ENCODE data around the gene MAP3K8.
"Not testable (repeated sequence)": the region's sequence is repeated elsewhere in the genome, so short reads cannot be mapped to it uniquely, and the experiment has no call there.

The MAP3K8 gene

GRCh38 chr10:30420766-30421165 lies 13.2 kb upstream of the MAP3K8 start:
- Histone ChIP-seq H2AK5ac (ENCODE audit: low read length) (no peak overlapping the region), H2BK5ac (ENCODE audit: low read depth, low read length, poor library complexity) (no peak overlapping the region), H3K27me3 (ENCODE audit: insufficient read depth, low read length) (no peaks in the 10 kb centered on the region), H2AFZ (ENCODE audit: insufficient read depth, low read length, poor library complexity) (no peak overlapping the region), H4K91ac (ENCODE audit: low read depth, low read length) (no peak overlapping the region), H3K9me3 (ENCODE audit: insufficient read depth, low read depth, low read length) (no peaks in the 10 kb centered on the region), H3K23ac (ENCODE audit: low read length) (no peak overlapping the region), H3K79me1 (ENCODE audit: low read length) (peaks cover 12% of the 10 kb centered on the region), H3K27ac (ENCODE audit: low read depth, low read length) (no peak overlapping the region), H3K4me1 (ENCODE audit: control insufficient read depth in 1 of 2, insufficient read depth in 2 of 2, low read length in 2 of 2) (peaks cover 4 to 8% of the 10 kb centered on the region in 2 experiments), H3K4ac (ENCODE audit: low read depth, low read length) (no peak overlapping the region), H3K4me2 (ENCODE audit: low read length) (no peak overlapping the region), H3K9ac (ENCODE audit: low read length) (no peak overlapping the region), H2BK120ac (ENCODE audit: insufficient read depth, low read length, poor library complexity) (no peak overlapping the region), H4K8ac (ENCODE audit: low read depth, low read length) (no peak overlapping the region), H3K14ac (ENCODE audit: low read length) (no peak overlapping the region), H3K36me3 (ENCODE audit: control insufficient read depth in 1 of 2, insufficient read depth in 2 of 2, low read length in 2 of 2) (no peaks in the 10 kb centered on the region), H3K79me2 (ENCODE audit: control insufficient read depth, insufficient read depth, low read length, poor library complexity) (no peaks in the 10 kb centered on the region), H2BK12ac (ENCODE audit: low read length) (no peak overlapping the region), H3K4me3 (ENCODE audit: low read depth, low read length) (no peak overlapping the region), H3K18ac (ENCODE audit: low read length) (no peak overlapping the region), H4K12ac (ENCODE audit: low read depth, low read length) (no peak overlapping the region)
- no CpG with 5 or more reads among the region's 1 CpG for WGBS (ENCODE audit: extremely low coverage, insufficient coverage, insufficient read length)
- no peak for DNase-seq

GRCh38 chr10:30422151-30422695 lies 11.8 kb upstream of the MAP3K8 start:
- Histone ChIP-seq H4K91ac (ENCODE audit: low read depth, low read length) (peak overlapping the region; percentile 92), H2BK5ac (ENCODE audit: low read depth, low read length, poor library complexity) (no peak overlapping the region), H3K9ac (ENCODE audit: low read length) (no peak overlapping the region), H3K27ac (ENCODE audit: low read depth, low read length) (peak overlapping the region; percentile 80), H3K23ac (ENCODE audit: low read length) (no peak overlapping the region), H3K27me3 (ENCODE audit: insufficient read depth, low read length) (no peaks in the 10 kb centered on the region), H4K12ac (ENCODE audit: low read depth, low read length) (no peak overlapping the region), H3K79me2 (ENCODE audit: control insufficient read depth, insufficient read depth, low read length, poor library complexity) (no peaks in the 10 kb centered on the region), H4K8ac (ENCODE audit: low read depth, low read length) (no peak overlapping the region), H3K14ac (ENCODE audit: low read length) (no peak overlapping the region), H2BK12ac (ENCODE audit: low read length) (no peak overlapping the region), H3K4me2 (ENCODE audit: low read length) (no peak overlapping the region), H3K4me1 (ENCODE audit: control insufficient read depth in 1 of 2, insufficient read depth in 2 of 2, low read length in 2 of 2) (peaks cover 4 to 8% of the 10 kb centered on the region in 2 experiments), H3K4ac (ENCODE audit: low read depth, low read length) (no peak overlapping the region), H3K36me3 (ENCODE audit: control insufficient read depth in 1 of 2, insufficient read depth in 2 of 2, low read length in 2 of 2) (no peaks in the 10 kb centered on the region), H2BK120ac (ENCODE audit: insufficient read depth, low read length, poor library complexity) (peak overlapping the region; percentile 40), H3K9me3 (ENCODE audit: insufficient read depth, low read depth, low read length) (no peaks in the 10 kb centered on the region), H3K4me3 (ENCODE audit: low read depth, low read length) (no peak overlapping the region), H2AFZ (ENCODE audit: insufficient read depth, low read length, poor library complexity) (no peak overlapping the region), H3K79me1 (ENCODE audit: low read length) (peaks cover 12% of the 10 kb centered on the region), H3K18ac (ENCODE audit: low read length) (no peak overlapping the region), H2AK5ac (ENCODE audit: low read length) (no peak overlapping the region)
- WGBS (ENCODE audit: extremely low coverage, insufficient coverage, insufficient read length): no CpG with 5 or more reads among the region's 7 CpGs
- peak; percentile 41 to 63 for DNase-seq

DNA sequence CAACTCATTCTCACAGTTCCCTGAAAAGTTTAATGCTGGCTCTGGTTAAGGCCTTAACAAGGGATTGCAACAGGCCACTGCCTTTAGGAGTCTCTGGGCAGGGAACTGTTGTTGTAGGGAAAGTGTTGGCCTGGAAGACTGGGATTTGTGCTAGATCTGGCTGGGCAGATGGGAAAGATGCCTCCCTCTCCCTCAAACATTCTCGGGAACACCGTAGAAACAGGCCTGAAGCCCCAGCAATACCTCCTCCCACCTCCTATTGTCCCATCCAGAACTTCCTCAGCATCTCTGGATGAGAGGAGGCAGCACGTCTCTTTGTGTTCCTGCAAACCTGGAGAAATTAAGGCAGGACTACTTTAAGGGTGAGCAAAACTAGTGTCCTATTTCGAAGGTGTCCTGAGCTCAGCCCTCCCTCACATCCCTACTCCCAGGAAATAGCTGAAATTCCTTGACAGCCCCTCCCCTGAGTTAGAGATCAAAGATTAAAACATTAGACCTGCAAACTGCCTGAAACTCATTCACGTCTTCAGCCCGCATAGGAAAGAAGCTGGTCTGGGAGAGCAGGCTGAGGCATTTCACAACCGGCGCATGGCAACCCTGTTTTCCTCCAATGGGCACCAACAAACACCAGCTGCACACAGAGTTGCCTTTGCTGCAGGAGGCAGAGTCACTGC lies 10.9 kb upstream of the MAP3K8 start:
- H3K4me3 ChIP-seq (ENCODE audit: low read depth, low read length): no peak overlapping the region
- peaks cover 4 to 13% of the 10 kb centered on the region in 2 experiments for H3K4me1 ChIP-seq (ENCODE audit: control insufficient read depth in 1 of 2, insufficient read depth in 2 of 2, low read length in 2 of 2)
- H3K14ac ChIP-seq (ENCODE audit: low read length): peak overlapping the region; percentile 86
- H3K79me2 ChIP-seq (ENCODE audit: control insufficient read depth, insufficient read depth, low read length, poor library complexity): no peaks in the 10 kb centered on the region
- H3K18ac ChIP-seq (ENCODE audit: low read length): peak overlapping the region; percentile 11
- H3K4me2 ChIP-seq (ENCODE audit: low read length): peak overlapping the region; percentile 38
- peak; percentile 97 to 98 for DNase-seq
- H3K4ac ChIP-seq (ENCODE audit: low read depth, low read length): no peak overlapping the region
- peak overlapping the region; percentile 9 for H4K12ac ChIP-seq (ENCODE audit: low read depth, low read length)
- H3K9ac ChIP-seq (ENCODE audit: low read length): no peak overlapping the region
- no peaks in the 10 kb centered on the region for H3K27me3 ChIP-seq (ENCODE audit: insufficient read depth, low read length)
- H3K27ac ChIP-seq (ENCODE audit: low read depth, low read length): peak overlapping the region; percentile 80
- H4K91ac ChIP-seq (ENCODE audit: low read depth, low read length): peak overlapping the region; percentile 92
- peak overlapping the region; percentile 79 for H2BK5ac ChIP-seq (ENCODE audit: low read depth, low read length, poor library complexity)
- no peak overlapping the region for H3K23ac ChIP-seq (ENCODE audit: low read length)
- peak overlapping the region; percentile 15 for H2AFZ ChIP-seq (ENCODE audit: insufficient read depth, low read length, poor library complexity)
- no peaks in the 10 kb centered on the region for H3K9me3 ChIP-seq (ENCODE audit: insufficient read depth, low read depth, low read length)
- no peaks in the 10 kb centered on the region for H3K36me3 ChIP-seq (ENCODE audit: control insufficient read depth in 1 of 2, insufficient read depth in 2 of 2, low read length in 2 of 2)
- H2BK120ac ChIP-seq (ENCODE audit: insufficient read depth, low read length, poor library complexity): peak overlapping the region; percentile 91
- no peak overlapping the region for H2AK5ac ChIP-seq (ENCODE audit: low read length)
- peak overlapping the region; percentile 68 for H4K8ac ChIP-seq (ENCODE audit: low read depth, low read length)
- peaks cover 12% of the 10 kb centered on the region for H3K79me1 ChIP-seq (ENCODE audit: low read length)
- no CpG with 5 or more reads among the region's 8 CpGs for WGBS (ENCODE audit: extremely low coverage, insufficient coverage, insufficient read length)
- H2BK12ac ChIP-seq (ENCODE audit: low read length): peak overlapping the region; percentile 88

DNA sequence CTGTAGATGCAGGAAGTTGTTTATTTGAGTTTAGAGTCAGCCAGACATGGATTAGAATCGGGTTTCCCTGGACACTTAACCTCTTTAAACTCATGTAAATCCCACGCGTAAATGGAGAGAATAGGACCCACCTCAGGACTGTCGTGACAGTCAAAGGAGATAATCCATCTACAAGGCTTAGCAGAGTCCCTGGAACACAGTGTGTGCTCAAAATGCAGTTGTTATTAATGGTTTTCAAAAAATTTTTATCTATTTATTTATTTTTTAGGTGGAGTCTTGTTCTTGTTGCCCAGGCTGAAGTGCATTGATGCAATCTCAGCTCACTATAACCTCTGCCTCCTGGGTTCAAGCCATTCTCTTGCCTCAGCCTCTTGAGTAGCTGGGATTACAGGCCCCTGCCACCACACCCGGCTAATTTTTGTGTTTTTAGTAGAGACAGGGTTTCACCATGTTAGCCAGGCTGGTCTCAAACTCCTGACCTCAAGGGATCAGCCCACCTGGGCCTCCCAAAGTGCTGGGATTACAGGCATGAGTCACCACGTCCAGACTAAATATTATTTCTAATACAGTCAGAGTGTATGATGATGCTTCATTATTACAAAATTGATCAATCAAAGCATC lies 10.2 kb upstream of the MAP3K8 start:
- H3K27ac ChIP-seq (ENCODE audit: low read depth, low read length): peak overlapping the region; percentile 66
- not testable (repeated sequence) for H3K4me3 ChIP-seq (ENCODE audit: low read depth, low read length); H3K23ac ChIP-seq (ENCODE audit: low read length); H3K9me3 ChIP-seq (ENCODE audit: insufficient read depth, low read depth, low read length); H3K18ac ChIP-seq (ENCODE audit: low read length); H2AK5ac ChIP-seq (ENCODE audit: low read length); H3K14ac ChIP-seq (ENCODE audit: low read length); H3K79me2 ChIP-seq (ENCODE audit: control insufficient read depth, insufficient read depth, low read length, poor library complexity); H3K4ac ChIP-seq (ENCODE audit: low read depth, low read length); H3K79me1 ChIP-seq (ENCODE audit: low read length); H3K36me3 ChIP-seq (ENCODE audit: control insufficient read depth in 1 of 2, insufficient read depth in 2 of 2, low read length in 2 of 2); H3K27me3 ChIP-seq (ENCODE audit: insufficient read depth, low read length); H4K8ac ChIP-seq (ENCODE audit: low read depth, low read length); H3K9ac ChIP-seq (ENCODE audit: low read length); H4K12ac ChIP-seq (ENCODE audit: low read depth, low read length)
- H2BK5ac ChIP-seq (ENCODE audit: low read depth, low read length, poor library complexity): peak overlapping the region; percentile 79
- H2AFZ ChIP-seq (ENCODE audit: insufficient read depth, low read length, poor library complexity): peak overlapping the region; percentile 15
- H2BK12ac ChIP-seq (ENCODE audit: low read length): peak overlapping the region; percentile 47
- peak overlapping the region; percentile 45 for H4K91ac ChIP-seq (ENCODE audit: low read depth, low read length)
- no CpG with 5 or more reads among the region's 6 CpGs for WGBS (ENCODE audit: extremely low coverage, insufficient coverage, insufficient read length)
- H3K4me1 ChIP-seq (ENCODE audit: control insufficient read depth in 1 of 2, insufficient read depth in 2 of 2, low read length in 2 of 2): peaks cover 4 to 13% of the 10 kb centered on the region in 2 experiments
- H3K4me2 ChIP-seq (ENCODE audit: low read length): peak overlapping the region; percentile 38
- DNase-seq: peak in 1 of 2 donors; percentile 53
- peak overlapping the region; percentile 7 for H2BK120ac ChIP-seq (ENCODE audit: insufficient read depth, low read length, poor library complexity)
